ENCODE measurements around the gene CERK. TPM values are rescaled to one million over a fixed set of nuclear protein-coding genes. Genes with fewer than 3 reads are reported as not detected.

The CERK gene
- total and polyA plus RNA-seq, 9 of the 15 experiments (the other 6 are each of a cell fraction or from before 2014, with no cell fraction given): 1.1 to 14.9 (median 8.7) TPM

DNA sequence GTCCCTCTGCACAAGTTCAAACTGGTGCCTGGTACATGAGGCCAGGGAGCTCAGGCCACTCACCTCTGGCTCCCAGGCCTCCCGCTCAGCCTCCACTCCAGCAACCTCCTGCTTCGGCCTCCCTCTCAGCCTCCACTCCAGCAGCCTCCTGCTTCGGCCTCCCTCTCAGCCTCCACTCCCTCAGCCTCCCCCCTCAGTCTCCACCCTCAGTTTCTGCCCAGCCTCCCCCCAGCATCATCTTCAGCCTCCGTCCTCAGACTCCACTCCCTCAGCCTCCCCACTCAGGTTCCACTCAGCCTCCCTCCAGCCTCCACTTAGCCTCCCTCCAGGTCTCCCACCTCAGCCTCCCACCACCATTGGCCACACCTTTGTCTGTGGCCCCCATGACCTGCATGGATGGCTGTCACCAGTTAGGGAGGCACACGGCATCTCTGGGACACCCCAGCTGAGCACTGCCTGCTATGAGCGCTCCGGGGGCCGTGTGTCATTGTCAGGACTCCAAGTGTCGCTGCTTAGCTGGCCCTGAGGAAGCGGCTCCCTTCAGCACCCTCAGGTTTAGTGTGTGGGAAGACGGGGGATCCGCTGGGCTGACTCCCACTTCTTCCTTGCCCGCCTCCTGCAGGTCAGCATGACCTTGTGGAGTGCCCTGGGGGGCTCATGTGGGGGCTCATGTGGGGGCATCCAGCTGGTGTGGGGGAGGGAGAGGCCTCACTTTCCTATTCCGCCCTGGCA is 78.8 kb downstream of the CERK start:
- ATAC-seq: no peak
- Histone ChIP-seq H3K9ac (ENCODE audit: insufficient read depth in 1 of 2, low read depth in 2 of 2, low read length in 2 of 2) (no peak overlapping the region), H3K4me2 (ENCODE audit: insufficient read depth, low read length) (no peak overlapping the region), H3K27me3 (ENCODE audit: control insufficient read depth in 2 of 2, insufficient read depth in 2 of 2, low read length in 2 of 2) (no peaks in the 10 kb centered on the region), H3K9me3 (replicated peaks; ENCODE audit: control insufficient read depth, insufficient read depth, low read depth, low read length) (no peaks in the 10 kb centered on the region), H2AFZ (ENCODE audit: low read depth, low read length) (no peak overlapping the region), H3K4me3 (no peak overlapping the region), H3K36me3 (ENCODE audit: control insufficient read depth, insufficient read depth, low read length) (peaks cover 7% of the 10 kb centered on the region; the same call in 1 of the 3 replicates), H3K79me2 (ENCODE audit: control insufficient read depth, insufficient read depth, low read length) (peaks cover 7% of the 10 kb centered on the region; the same call in 1 of the 3 replicates), H4K20me1 (replicated peaks; ENCODE audit: control insufficient read depth, insufficient read depth, low read length) (no peaks in the 10 kb centered on the region), H3K4me1 (replicated peaks in 1 of 2; ENCODE audit: control insufficient read depth in 2 of 2, insufficient read depth in 2 of 2, low read length in 2 of 2) (peaks cover 0 to 55% of the 10 kb centered on the region in 2 experiments; a peak in 3 of 5 replicates), H3K9me1 (ENCODE audit: control insufficient read depth, insufficient read depth, low read length) (no peaks in the 10 kb centered on the region), H3K27ac (ENCODE audit: extremely low read depth, low read depth, low read length) (no peak overlapping the region)
- CTCF ChIA-PET (ENCODE audit: low intra/inter-chr PET ratio): no interaction called here
- TF ChIP-seq KDM1A (IDR thresholded peaks at IDR 0.05) (0 out of 4 replicates have a peak, but pooled peaks of 1 of the 2 experiments have one; percentile 9), SMARCA5 (IDR thresholded peaks at IDR 0.05) (peak; percentile 56; the same call in 1 of the 2 replicates), DIDO1 (tag; IDR thresholded peaks at IDR 0.05; ENCODE audit: low read depth) (no peak), BCOR (IDR thresholded peaks at IDR 0.05) (peak; percentile 38; the same call in 1 of the 2 replicates)
- TF ChIP-seq, protein P1, sequence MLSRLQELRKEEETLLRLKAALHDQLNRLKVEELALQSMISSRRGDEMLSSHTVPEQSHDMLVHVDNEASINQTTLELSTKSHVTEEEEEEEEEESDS (CRISPR knock-in tag; IDR thresholded peaks at IDR 0.05): no peak
- POLR2A ChIA-PET: no interaction called here
- no peak for DNase-seq (ENCODE audit: extremely low read depth in 1 of 4, low spot score in 3 of 4)
- 94% methylated on average over 8 of the region's 14 CpGs for WGBS (ENCODE audit: insufficient coverage, low coverage, missing lambda C conversion rate)
- in situ Hi-C loops (cut with MboI): no loop called here
- intact Hi-C loops (cut with micrococcal nuclease): no loop called here
- no peak for FAIRE-seq
- no TSS peak for BruUV-seq (replicated peaks)
